Suprapubic skin (tissue), 3 donors: ENCODE measurements around the gene CELSR1.
"Not testable (repeated sequence)": the region's sequence is repeated elsewhere in the genome, so short reads cannot be mapped to it uniquely, and the experiment has no call there.

Source experiments
- CTCF ChIP-seq, 2 donors: fragments of 200-600 bp in 1 of 2; fragments of 450-650 bp in 1 of 2; sonication (generic) in 1 of 2; IDR thresholded peaks; one replicate each; pipeline ENCODE4 v1.5.1; 2016 to 2019; ENCODE audit warnings: antibody characterized with exemption in 2 of 2, mild to moderate bottlenecking in 1 of 2, moderate library complexity in 1 of 2
- POLR2A ChIP-seq, 2 donors: fragments of 450-650 bp; IDR thresholded peaks; one replicate each; pipeline ENCODE4 v1.6.1; 2017; ENCODE audit warnings: antibody characterized with exemption in 2 of 2, mild to moderate bottlenecking in 2 of 2, moderate library complexity in 2 of 2

- TF ChIP-seq CTCF, POLR2A (IDR thresholded peaks at IDR 0.05): not testable (repeated sequence)
Observed at GRCh38 chr22:46471330-46471729, 66.1 kb downstream of the CELSR1 start.
